Psoas muscle (tissue), 8 donors: ENCODE data around the gene DUSP15. TPM values are rescaled to one million over a fixed set of nuclear protein-coding genes. Genes with fewer than 3 reads are reported as not detected.
A peak's percentile ranks its signal among the peaks of the same experiment; 100 is the strongest.

ENCODE experiments used
- ATAC-seq, 4 donors: fragments of 200-7000 bp; cut with Tn5 transposase; one replicate each; pipeline ENCODE4 v1.9.1; 2020; ENCODE audit warnings: moderate library complexity in 3 of 4, mild to moderate bottlenecking in 2 of 4
- DNase-seq, 2 donors: peaks; one replicate each; pipeline ENCODE4 v3.0.0-alpha.2; 2020
- H3K27ac ChIP-seq: fragments of 200-600 bp; one replicate; pipeline ENCODE4 v1.8.0; 2022
- H3K27me3 ChIP-seq, 3 donors: fragments of 200-600 bp in 1 of 3; one replicate each; pipeline versions ENCODE4 v1.6.1 to v1.8.0; 2013 to 2022; ENCODE audit warnings: low read length in 2 of 3, mild to moderate bottlenecking in 2 of 3, moderate library complexity in 1 of 3; ENCODE audit not compliant: insufficient read depth in 3 of 3
- H3K36me3 ChIP-seq, 2 donors: fragments of 200-600 bp in 1 of 2; one replicate each; pipeline versions ENCODE4 v1.6.1 to v1.8.0; 2013 to 2022; ENCODE audit warnings: low read depth in 1 of 2, mild to moderate bottlenecking in 1 of 2, moderate library complexity in 1 of 2; ENCODE audit not compliant: insufficient read depth in 1 of 2
- H3K4me1 ChIP-seq: fragments of 200-600 bp; one replicate; pipeline ENCODE4 v1.8.0; 2022
- H3K4me3 ChIP-seq: fragments of 200-600 bp; one replicate; pipeline ENCODE4 v1.8.0; 2022; ENCODE audit warnings: mild to moderate bottlenecking
- H3K9me3 ChIP-seq: fragments of 200-600 bp; one replicate; pipeline ENCODE4 v1.8.0; 2022
- CTCF ChIP-seq: fragments of 200-600 bp; IDR thresholded peaks from one replicate; pipeline ENCODE4 v1.8.0; 2022; ENCODE audit warnings: antibody characterized with exemption
- WGBS, 3 donors: extraction: QIAGEN DNeasy Blood & Tissue Kit; methylation state at CpG; one replicate each; pipeline versions ENCODE4 v1.1.6 to v1.1.7; 2013; 5-methylcytosine and 5-hydroxymethylcytosine counted together
- intact Hi-C, 2 donors: fragments of 100-400 bp; cut with DNase I; formaldehyde crosslinking; loops; one replicate each; pipeline versions ENCODE4 v1.11.0 to v1.14.2; 2022
- polyA plus RNA-seq, 3 donors: library from polyadenylated mRNA; stranded (reverse); fragments of 200-250 nt; gene quantifications; one replicate each; pipeline ENCODE4 v1.2.3, GENCODE V29; 2013
- total RNA-seq, 4 donors: library from RNA; stranded (reverse); fragmentation: NEBNext Ultra II Directional in 2 of 4; extraction: Animal tissue kit (Norgen Biotek cat#: 25700) in 2 of 4; gene quantifications; one replicate each; pipeline versions ENCODE4 v1.2.1 to v1.2.4, GENCODE V29; 2021 to 2023
- donor health status: healthy with polysubstance abuse.
- donor health status: DM: no; HTN: no; CAD: no; lungs with moderate emphysema.
- donor health status: Bipolar disorder and iron deficiency.
- donor health status: healthy.
- donor health status: DM: yes; HTN: yes; CAD: no.
- donor health status: DM: no; HTN: no; CAD: no.
- donor health status: DM: no; HTN: no; CAD: no.
- donor health status: DM: yes; HTN: yes; CAD: no.

The DUSP15 gene
- total and polyA plus RNA-seq, 7 donors = 0.04 to 0.51 (median 0.20) TPM; not detected in 3

GRCh38 chr20:31824125-31824485, 46.2 kb downstream of the DUSP15 start:
- DNase-seq (peak in 1 of 2 donors; percentile 42), ATAC-seq (no peak)
- no peak overlapping the region for H3K4me3 ChIP-seq
- H3K36me3 ChIP-seq = peaks cover 0 to 61% of the 10 kb centered on the region in 2 donors
- H3K9me3 ChIP-seq = no peaks in the 10 kb centered on the region
- no peaks in the 10 kb centered on the region for H3K27me3 ChIP-seq
- WGBS, 3 donors = 76 to 88% (median 83%) methylated on average over 4 of the region's 4 CpGs
- H3K4me1 ChIP-seq = peaks cover 35% of the 10 kb centered on the region
- intact Hi-C loops = loop anchor here (5.0 to 10.0 kb wide), 5 partner anchors 97 to 268 kb away; partner anchors contain the start of gene PDRG1 (in 1 of the 2)
- TF ChIP-seq CTCF = no peak
- H3K27ac ChIP-seq = peak overlapping the region; percentile 50

- WGBS, 3 donors = 38 to 60% (median 43%) methylated on average over 13 to 14 of the region's 14 CpGs
- no peaks in the 10 kb centered on the region for H3K27me3 ChIP-seq
- intact Hi-C loops = loop anchor here (2.0 to 10.0 kb wide), 6 partner anchors 96 to 269 kb away; partner anchors contain the start of gene PDRG1 (in 1 of the 2)
- ATAC-seq = no peak
- H3K4me3 ChIP-seq = peak overlapping the region; percentile 45
- H3K9me3 ChIP-seq = no peaks in the 10 kb centered on the region
- H3K4me1 ChIP-seq = peaks cover 41% of the 10 kb centered on the region
- TF ChIP-seq CTCF = no peak
- peaks cover 0 to 56% of the 10 kb centered on the region in 2 donors for H3K36me3 ChIP-seq
- peak in 1 of 2 donors; percentile 53 for DNase-seq
- peak overlapping the region; percentile 50 for H3K27ac ChIP-seq
Measured at GRCh38 chr20:31823360-31824124, 46.8 kb downstream of the DUSP15 start.

GRCh38 chr20:31822421-31823330, 47.7 kb downstream of the DUSP15 start:
- Histone ChIP-seq H3K9me3 (no peaks in the 10 kb centered on the region), H3K27me3 (no peaks in the 10 kb centered on the region), H3K27ac (peak overlapping the region; percentile 80), H3K4me1 (peaks cover 42% of the 10 kb centered on the region), H3K36me3 (peaks cover 0 to 47% of the 10 kb centered on the region in 2 donors), H3K4me3 (peak overlapping the region; percentile 78)
- DNase-seq (peak; percentile 85 to 93), ATAC-seq (peak; percentile 76 to 82 (median 79))
- intact Hi-C loops = loop anchor here (2.0 to 10.0 kb wide), 6 partner anchors 95 to 270 kb away; partner anchors contain the start of gene PDRG1 (in 1 of the 2)
- 2 to 7% (median 3%) methylated on average over 29 of the region's 29 CpGs for WGBS, 3 donors
- TF ChIP-seq CTCF = peak; percentile 100

- ATAC-seq = peak in 2 of 4 donors; percentile 18 to 28
- no peak for TF ChIP-seq CTCF
- intact Hi-C loops = loop anchor here (5.0 to 10.0 kb wide), 5 partner anchors 94 to 271 kb away; partner anchors contain the start of gene PDRG1 (in 1 of the 2)
- WGBS, 3 donors = 14 to 29% (median 20%) methylated on average over 5 of the region's 5 CpGs
- no peaks in the 10 kb centered on the region for H3K27me3 ChIP-seq
- peak overlapping the region; percentile 78 for H3K4me3 ChIP-seq
- DNase-seq = peak in 1 of 2 donors; percentile 61
- peaks cover 0 to 34% of the 10 kb centered on the region in 2 donors for H3K36me3 ChIP-seq
- no peaks in the 10 kb centered on the region for H3K9me3 ChIP-seq
- H3K4me1 ChIP-seq = peaks cover 41% of the 10 kb centered on the region
- H3K27ac ChIP-seq = peak overlapping the region; percentile 80
Measured at GRCh38 chr20:31821427-31821826, 48.9 kb downstream of the DUSP15 start.
